Keratinocyte (primary cell): ENCODE results near the gene LRRN4CL.

Experiments
- CTCF ChIP-seq, 3 experiments: IDR thresholded peaks in 1 of 3; conservative IDR thresholded peaks in 1 of 3; optimal IDR thresholded peaks in 1 of 3; 2 replicates in 2 of 3; 3 replicates in 1 of 3; pipeline versions ENCODE3 to v1.5.1; 2011; ENCODE audit warnings: low read length in 3 of 3, mild to moderate bottlenecking in 3 of 3, moderate library complexity in 2 of 3, control low read depth in 1 of 3, inconsistent platforms in 1 of 3; ENCODE audit not compliant: insufficient read depth in 2 of 3; ENCODE audit errors: extremely low read depth in 1 of 3
- EZH2 ChIP-seq: IDR thresholded peaks from one replicate; pipeline ENCODE4 v1.6.1; 2012; ENCODE audit warnings: inconsistent platforms, mild to moderate bottlenecking, low read length, moderate library complexity

- TF ChIP-seq CTCF (optimal IDR thresholded peaks at IDR 0.05 in 1 of 3, IDR thresholded peaks at IDR 0.05 in 1 of 3, conservative IDR thresholded peaks at IDR 0.05 in 1 of 3; ENCODE audit: extremely low read depth in 1 of 3, insufficient read depth in 2 of 3, low read length in 3 of 3) (no peak), EZH2 (no peak)
These were observed 26.1 kb upstream of the LRRN4CL start for GRCh38 chr11:62715150-62716130.
